ENCODE measurements around the gene ZNF76. TPM values are rescaled to one million over a fixed set of nuclear protein-coding genes. Genes with fewer than 3 reads are reported as not detected.

ZNF76 gene
- total and polyA plus RNA-seq, 2 of the 13 experiments (the other 11 are each of a cell fraction or from before 2014, with no cell fraction given): 13.2 to 26.4 TPM

DNA sequence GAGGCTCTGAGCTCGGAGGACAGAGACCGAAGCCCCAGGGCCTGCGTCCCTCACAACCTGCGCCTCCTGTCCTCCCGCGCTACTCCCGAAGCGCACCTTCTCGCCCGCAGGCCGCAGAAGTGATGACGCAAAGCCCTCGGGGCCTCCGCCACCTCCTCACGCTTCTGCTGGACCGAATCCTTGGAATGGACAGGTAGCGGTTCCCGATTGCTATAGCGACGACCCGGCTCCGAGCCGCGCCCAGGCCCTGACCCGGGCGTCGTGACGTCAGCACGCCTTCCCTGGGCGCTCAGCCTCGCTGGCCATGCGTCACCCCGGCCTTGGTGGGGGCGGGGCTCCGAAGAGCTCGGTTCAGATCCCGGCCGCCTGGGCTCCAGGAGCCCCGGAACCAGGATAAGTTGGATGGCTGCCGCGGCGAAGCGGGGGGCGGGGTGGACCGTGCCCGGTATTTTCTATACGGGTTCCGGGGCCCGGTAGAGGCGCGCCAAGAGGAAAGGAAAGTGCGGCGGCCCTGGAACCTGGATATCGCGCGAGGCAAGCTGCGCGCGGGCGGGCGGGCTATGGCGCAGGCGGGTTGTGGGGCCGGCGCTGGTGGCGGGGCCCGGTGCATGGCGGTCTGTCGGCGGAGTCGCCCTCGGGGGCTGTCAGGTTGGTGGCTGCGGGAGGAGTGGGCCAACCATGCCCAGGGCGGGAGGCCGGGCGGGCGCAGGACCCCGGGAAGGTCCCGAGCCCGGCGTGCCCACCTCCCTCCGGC lies at the start of gene ZNF76 (continued):
- TF ChIP-seq, protein P1, sequence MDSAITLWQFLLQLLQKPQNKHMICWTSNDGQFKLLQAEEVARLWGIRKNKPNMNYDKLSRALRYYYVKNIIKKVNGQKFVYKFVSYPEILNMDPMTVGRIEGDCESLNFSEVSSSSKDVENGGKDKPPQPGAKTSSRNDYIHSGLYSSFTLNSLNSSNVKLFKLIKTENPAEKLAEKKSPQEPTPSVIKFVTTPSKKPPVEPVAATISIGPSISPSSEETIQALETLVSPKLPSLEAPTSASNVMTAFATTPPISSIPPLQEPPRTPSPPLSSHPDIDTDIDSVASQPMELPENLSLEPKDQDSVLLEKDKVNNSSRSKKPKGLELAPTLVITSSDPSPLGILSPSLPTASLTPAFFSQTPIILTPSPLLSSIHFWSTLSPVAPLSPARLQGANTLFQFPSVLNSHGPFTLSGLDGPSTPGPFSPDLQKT (CRISPR knock-in tag; IDR thresholded peaks at IDR 0.05; ENCODE audit: borderline replicate concordance): 0 out of 2 replicates have a peak, but pooled peaks have one; percentile 66
- TF ChIP-seq NCOA1 (CRISPR knock-in tag; IDR thresholded peaks at IDR 0.05) (no peak), ZNF563 (CRISPR knock-in tag; IDR thresholded peaks at IDR 0.05) (peak; percentile 98), ZNF83 (CRISPR knock-in tag; IDR thresholded peaks at IDR 0.05; ENCODE audit: borderline replicate concordance) (peak; percentile 4; the same call in 1 of the 2 replicates), EED (CRISPR knock-in tag; IDR thresholded peaks at IDR 0.05) (peak; percentile 91; the same call in 1 of the 2 replicates), IRX3 (CRISPR knock-in tag; IDR thresholded peaks at IDR 0.05; ENCODE audit: borderline replicate concordance, low read depth) (peak; percentile 98), ARID5B (CRISPR knock-in tag; IDR thresholded peaks at IDR 0.05) (peak; percentile 73), MLLT10 (CRISPR knock-in tag; IDR thresholded peaks at IDR 0.05) (no peak), ZNF572 (CRISPR knock-in tag; IDR thresholded peaks at IDR 0.05) (no peak; the same call in 1 of the 2 replicates), ZNF740 (CRISPR knock-in tag; IDR thresholded peaks at IDR 0.05) (peak; percentile 78), SP1 (IDR thresholded peaks at IDR 0.05) (no peak), SP1 (CRISPR knock-in tag; IDR thresholded peaks at IDR 0.05) (peak; percentile 87), RARG (CRISPR knock-in tag; IDR thresholded peaks at IDR 0.05; ENCODE audit: low read depth) (0 out of 2 replicates have a peak, but pooled peaks have one; percentile 63), ZZZ3 (CRISPR knock-in tag; IDR thresholded peaks at IDR 0.05; ENCODE audit: borderline replicate concordance) (0 out of 2 replicates have a peak, but pooled peaks have one; percentile 89), MXI1 (IDR thresholded peaks at IDR 0.05; ENCODE audit: borderline replicate concordance, low read depth, low read length) (peak; percentile 92)
- TF ChIP-seq, protein P2, sequence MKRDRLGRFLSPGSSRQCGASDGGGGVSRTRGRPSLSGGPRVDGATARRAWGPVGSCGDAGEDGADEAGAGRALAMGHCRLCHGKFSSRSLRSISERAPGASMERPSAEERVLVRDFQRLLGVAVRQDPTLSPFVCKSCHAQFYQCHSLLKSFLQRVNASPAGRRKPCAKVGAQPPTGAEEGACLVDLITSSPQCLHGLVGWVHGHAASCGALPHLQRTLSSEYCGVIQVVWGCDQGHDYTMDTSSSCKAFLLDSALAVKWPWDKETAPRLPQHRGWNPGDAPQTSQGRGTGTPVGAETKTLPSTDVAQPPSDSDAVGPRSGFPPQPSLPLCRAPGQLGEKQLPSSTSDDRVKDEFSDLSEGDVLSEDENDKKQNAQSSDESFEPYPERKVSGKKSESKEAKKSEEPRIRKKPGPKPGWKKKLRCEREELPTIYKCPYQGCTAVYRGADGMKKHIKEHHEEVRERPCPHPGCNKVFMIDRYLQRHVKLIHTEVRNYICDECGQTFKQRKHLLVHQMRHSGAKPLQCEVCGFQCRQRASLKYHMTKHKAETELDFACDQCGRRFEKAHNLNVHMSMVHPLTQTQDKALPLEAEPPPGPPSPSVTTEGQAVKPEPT (CRISPR knock-in tag; IDR thresholded peaks at IDR 0.05; ENCODE audit: low read depth): peak; percentile 94
- TF ChIP-seq, protein P3, sequence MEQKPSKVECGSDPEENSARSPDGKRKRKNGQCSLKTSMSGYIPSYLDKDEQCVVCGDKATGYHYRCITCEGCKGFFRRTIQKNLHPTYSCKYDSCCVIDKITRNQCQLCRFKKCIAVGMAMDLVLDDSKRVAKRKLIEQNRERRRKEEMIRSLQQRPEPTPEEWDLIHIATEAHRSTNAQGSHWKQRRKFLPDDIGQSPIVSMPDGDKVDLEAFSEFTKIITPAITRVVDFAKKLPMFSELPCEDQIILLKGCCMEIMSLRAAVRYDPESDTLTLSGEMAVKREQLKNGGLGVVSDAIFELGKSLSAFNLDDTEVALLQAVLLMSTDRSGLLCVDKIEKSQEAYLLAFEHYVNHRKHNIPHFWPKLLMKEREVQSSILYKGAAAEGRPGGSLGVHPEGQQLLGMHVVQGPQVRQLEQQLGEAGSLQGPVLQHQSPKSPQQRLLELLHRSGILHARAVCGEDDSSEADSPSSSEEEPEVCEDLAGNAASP (CRISPR knock-in tag; IDR thresholded peaks at IDR 0.05; ENCODE audit: borderline replicate concordance): peak; percentile 83
